ENCODE results near the gene PPP3CA. TPM values are rescaled to one million over a fixed set of nuclear protein-coding genes. Genes with fewer than 3 reads are reported as not detected.

PPP3CA gene
- polyA plus RNA-seq, 6 donors from 2014 or later, result 12.9 to 77.5 (median 19.5) TPM

DNA sequence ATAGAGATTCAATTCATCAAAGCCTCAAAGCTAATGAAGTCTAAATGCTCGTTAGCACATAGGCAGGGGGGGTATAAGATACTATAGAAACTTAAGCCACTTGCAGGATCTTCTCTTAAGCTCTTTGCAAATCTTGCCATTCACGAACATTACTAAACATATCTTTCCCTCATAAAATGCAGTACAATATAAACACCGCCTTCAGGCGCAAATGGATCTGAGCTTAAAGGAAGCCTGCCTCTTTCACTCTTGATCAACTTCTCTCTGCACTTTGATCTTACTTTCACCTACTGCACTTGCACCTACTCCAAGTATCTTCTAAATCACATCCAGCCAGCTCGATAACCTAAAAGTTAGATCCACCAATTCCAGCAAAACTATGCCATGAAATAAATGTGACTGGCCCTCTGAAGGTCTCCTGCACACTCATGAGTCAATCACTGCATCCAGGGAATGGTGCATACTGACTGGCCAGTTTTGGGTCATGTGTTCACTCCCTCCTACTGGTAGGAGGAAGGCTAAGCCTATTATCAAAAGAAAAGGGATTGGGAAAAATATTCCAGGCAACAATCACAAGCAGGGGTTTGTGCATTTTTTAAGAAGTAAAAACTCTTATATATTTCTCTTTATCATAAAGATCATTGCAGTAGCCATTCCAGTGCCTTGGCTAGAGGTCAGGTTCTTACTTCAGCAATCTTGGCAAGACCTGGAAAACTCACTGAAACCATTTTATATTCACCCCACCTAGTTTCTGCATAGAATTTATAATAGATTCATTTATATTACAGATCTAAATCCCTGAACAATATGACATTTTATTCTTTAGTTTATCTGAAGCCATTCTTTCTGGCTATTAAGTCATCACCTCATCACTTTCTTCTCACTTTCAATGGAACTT lies 222.0 kb downstream of the PPP3CA start:
- peaks cover 0 to 17% of the 10 kb centered on the region in 2 donors for H3K36me3 Mint-ChIP-seq
- H3K4me3 Mint-ChIP-seq, result peak overlapping the region in 6 of 8 donors; percentile 3 to 55 (median 32)
- ATAC-seq (ENCODE audit: low read depth in 2 of 2) (no peak), DNase-seq (no peak)
- H3K27me3 Mint-ChIP-seq, result no peaks in the 10 kb centered on the region
- peak overlapping the region in 5 of 6 donors; percentile 17 to 94 (median 62) for H3K27ac Mint-ChIP-seq
- peaks cover 1 to 10% (median 6%) of the 10 kb centered on the region in 7 donors for H3K9me3 Mint-ChIP-seq
- peaks cover 54 to 75% (median 67%) of the 10 kb centered on the region in 3 donors for H3K4me1 Mint-ChIP-seq

DNA sequence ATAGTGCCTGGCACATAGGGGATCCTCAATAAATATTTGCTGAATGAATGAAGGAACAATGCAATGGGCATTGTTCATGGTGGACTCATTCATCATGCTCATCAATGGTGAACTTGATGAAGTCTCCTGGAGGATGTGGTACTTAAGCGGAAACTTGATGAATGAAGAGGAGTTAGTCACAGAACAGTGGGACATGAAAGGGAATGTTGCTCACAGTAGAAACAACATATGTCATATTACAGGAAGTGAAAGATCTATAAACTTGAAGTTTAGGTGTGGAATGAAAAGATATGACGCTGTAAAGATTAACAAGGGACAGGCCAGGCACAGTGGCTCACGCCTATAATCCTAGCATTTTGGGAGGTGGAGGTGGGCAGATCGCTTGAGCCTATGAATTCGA lies 224.1 kb downstream of the PPP3CA start:
- Mint-ChIP-seq H3K36me3 (peaks cover 0 to 8% of the 10 kb centered on the region in 2 donors), H3K4me1 (peaks cover 53 to 62% (median 54%) of the 10 kb centered on the region in 3 donors), H3K9me3 (peaks cover 0 to 4% (median 0%) of the 10 kb centered on the region in 7 donors), H3K27me3 (no peaks in the 10 kb centered on the region), H3K4me3 (peak overlapping the region in 1 of 8 donors; percentile 24), H3K27ac (peak overlapping the region in 3 of 6 donors; percentile 15 to 71 (median 70))
- DNase-seq, result no peak
- no peak for ATAC-seq (ENCODE audit: low read depth in 2 of 2)

GRCh38 chr4:101122019-101122418 lies 225.3 kb downstream of the PPP3CA start:
- Mint-ChIP-seq H3K36me3 (peaks cover 0 to 8% of the 10 kb centered on the region in 2 donors), H3K27ac (peak overlapping the region in 4 of 6 donors; percentile 4 to 42 (median 20)), H3K4me3 (no peak overlapping the region), H3K9me3 (peaks cover 0 to 2% (median 0%) of the 10 kb centered on the region in 7 donors), H3K27me3 (no peaks in the 10 kb centered on the region), H3K4me1 (peaks cover 43 to 56% (median 48%) of the 10 kb centered on the region in 3 donors)
- ATAC-seq (ENCODE audit: low read depth in 2 of 2) (no peak), DNase-seq (no peak)

DNA sequence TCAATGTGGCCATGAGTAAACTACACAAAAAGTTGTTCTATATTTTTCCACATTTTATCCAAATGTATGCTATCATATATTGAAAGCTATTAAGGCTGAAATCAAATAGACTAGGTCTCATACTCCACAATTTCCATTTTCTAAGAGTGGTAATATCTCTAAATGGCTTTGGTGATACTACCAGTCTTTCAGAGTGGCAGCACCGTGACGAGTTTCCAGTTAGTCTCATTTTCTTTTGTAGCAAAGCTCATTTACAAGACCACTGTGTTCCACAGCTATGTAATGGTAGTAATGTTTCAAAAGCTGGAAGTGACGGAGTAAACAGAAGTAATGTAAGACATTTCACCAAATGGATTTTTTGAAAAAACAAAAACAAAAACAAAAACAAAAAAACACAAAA lies 228.2 kb downstream of the PPP3CA start:
- Mint-ChIP-seq H3K36me3 (peaks cover 6 to 8% of the 10 kb centered on the region in 2 donors), H3K4me1 (peaks cover 20 to 34% (median 30%) of the 10 kb centered on the region in 3 donors), H3K27ac (no peak overlapping the region), H3K4me3 (no peak overlapping the region), H3K9me3 (no peaks in the 10 kb centered on the region), H3K27me3 (no peaks in the 10 kb centered on the region)
- ATAC-seq (ENCODE audit: low read depth in 2 of 2) (no peak), DNase-seq (no peak)

- Mint-ChIP-seq H3K4me3 (no peak overlapping the region), H3K27me3 (no peaks in the 10 kb centered on the region), H3K9me3 (no peaks in the 10 kb centered on the region), H3K4me1 (peaks cover 19 to 33% (median 30%) of the 10 kb centered on the region in 3 donors), H3K36me3 (peaks cover 6 to 8% of the 10 kb centered on the region in 2 donors), H3K27ac (no peak overlapping the region)
- ATAC-seq (ENCODE audit: low read depth in 2 of 2) (no peak), DNase-seq (no peak)
Measured at GRCh38 chr4:101118617-101119016, 228.7 kb downstream of the PPP3CA start.

- Mint-ChIP-seq H3K36me3 (peaks cover 0 to 6% of the 10 kb centered on the region in 2 donors), H3K4me3 (no peak overlapping the region), H3K4me1 (peaks cover 9 to 35% (median 30%) of the 10 kb centered on the region in 3 donors), H3K27ac (peak overlapping the region in 1 of 6 donors; percentile 15), H3K27me3 (no peaks in the 10 kb centered on the region), H3K9me3 (no peaks in the 10 kb centered on the region)
- DNase-seq (no peak), ATAC-seq (ENCODE audit: low read depth in 2 of 2) (no peak)
Measured at GRCh38 chr4:101115887-101116286, 231.4 kb downstream of the PPP3CA start.

- H3K4me1 Mint-ChIP-seq, result peaks cover 9 to 35% (median 30%) of the 10 kb centered on the region in 3 donors
- ATAC-seq (ENCODE audit: low read depth in 2 of 2) (no peak), DNase-seq (no peak)
- H3K27me3 Mint-ChIP-seq, result no peaks in the 10 kb centered on the region
- no peak overlapping the region for H3K4me3 Mint-ChIP-seq
- H3K9me3 Mint-ChIP-seq, result no peaks in the 10 kb centered on the region
- H3K36me3 Mint-ChIP-seq, result peaks cover 0 to 6% of the 10 kb centered on the region in 2 donors
- H3K27ac Mint-ChIP-seq, result peak overlapping the region in 3 of 6 donors; percentile 25 to 63 (median 57)
Measured at GRCh38 chr4:101114936-101115372, 232.4 kb downstream of the PPP3CA start.

DNA sequence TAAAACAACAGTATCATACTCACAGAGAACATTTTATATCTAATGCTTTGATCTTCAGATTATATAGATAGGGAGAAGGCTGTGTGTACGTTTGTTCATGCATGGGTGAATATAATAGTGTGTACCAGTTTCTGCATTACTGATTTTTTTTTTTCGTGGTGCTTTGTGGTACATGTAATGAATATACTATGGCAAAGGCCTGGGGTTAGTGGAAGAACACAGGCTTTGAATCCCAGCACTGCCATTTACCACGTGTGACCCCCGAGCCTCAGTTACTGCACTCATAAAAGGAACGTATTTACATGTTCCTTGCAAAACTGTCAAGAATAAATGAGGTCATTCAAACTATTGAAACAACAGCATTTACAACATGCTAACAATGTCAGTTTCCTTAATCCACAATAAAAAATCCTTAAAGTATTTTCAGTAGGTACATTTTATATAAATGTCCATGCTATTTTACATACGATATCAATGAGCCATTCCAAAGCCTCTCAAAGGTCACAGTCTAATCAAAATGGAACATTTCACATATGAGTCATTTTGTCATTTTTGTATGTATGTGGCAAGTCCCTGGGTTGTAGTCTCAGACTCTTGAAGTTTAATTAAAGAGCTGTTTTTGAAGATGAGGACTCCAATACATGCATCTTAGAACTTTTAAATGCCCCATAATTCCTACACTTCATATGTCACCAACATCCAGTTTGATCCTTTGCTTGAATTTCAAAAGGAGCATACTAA lies 242.8 kb downstream of the PPP3CA start:
- Mint-ChIP-seq H3K27me3 (no peaks in the 10 kb centered on the region), H3K36me3 (peaks cover 8 to 20% of the 10 kb centered on the region in 2 donors), H3K27ac (peak overlapping the region; percentile 48 to 92 (median 82)), H3K9me3 (no peaks in the 10 kb centered on the region), H3K4me3 (peak overlapping the region in 7 of 8 donors; percentile 7 to 86 (median 65)), H3K4me1 (peaks cover 48 to 51% (median 50%) of the 10 kb centered on the region in 3 donors)
- ATAC-seq (ENCODE audit: low read depth in 2 of 2), result peak; percentile 22 to 36
- DNase-seq, result no peak

DNA sequence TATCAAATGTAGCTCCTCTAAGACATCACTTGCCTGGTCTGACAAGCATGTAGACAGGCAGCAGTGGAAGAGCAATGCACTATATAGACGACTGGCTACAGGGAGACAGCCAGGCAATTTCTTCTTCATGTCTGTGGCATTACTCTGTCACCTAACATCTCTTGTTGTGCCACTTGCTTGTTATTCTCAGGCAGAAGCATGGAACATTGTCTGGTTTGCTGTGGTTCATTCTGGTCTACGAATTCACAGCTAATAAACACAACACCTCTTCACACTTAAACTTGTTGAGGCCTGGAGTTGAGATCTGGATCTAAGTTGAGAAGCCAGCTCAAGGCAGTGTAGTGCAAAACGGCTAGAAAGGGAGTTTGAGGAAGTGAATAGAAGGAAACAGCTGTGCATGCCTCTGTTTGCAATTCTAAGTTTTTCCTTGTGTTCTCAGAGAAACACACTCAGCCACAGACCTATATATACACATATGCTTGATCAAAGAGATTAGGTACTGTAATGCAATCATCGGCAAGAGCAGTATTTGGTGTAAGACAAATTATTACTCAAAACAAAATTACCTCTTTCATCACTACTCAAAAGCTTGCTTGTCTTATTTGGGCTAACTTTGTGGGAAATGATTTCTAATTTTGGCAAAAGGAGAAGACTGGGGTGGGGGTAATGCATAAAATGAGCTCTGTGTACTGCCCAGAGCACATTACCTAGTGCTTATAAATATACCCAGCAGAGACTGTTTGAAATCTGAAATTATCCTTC lies 243.8 kb downstream of the PPP3CA start:
- H3K4me3 Mint-ChIP-seq, result peak overlapping the region in 7 of 8 donors; percentile 42 to 86 (median 65)
- peaks cover 8 to 20% of the 10 kb centered on the region in 2 donors for H3K36me3 Mint-ChIP-seq
- DNase-seq (peak; percentile 35), ATAC-seq (ENCODE audit: low read depth in 2 of 2) (peak; percentile 88 to 89)
- peak overlapping the region; percentile 48 to 87 (median 82) for H3K27ac Mint-ChIP-seq
- no peaks in the 10 kb centered on the region for H3K27me3 Mint-ChIP-seq
- peaks cover 48 to 51% (median 50%) of the 10 kb centered on the region in 3 donors for H3K4me1 Mint-ChIP-seq
- H3K9me3 Mint-ChIP-seq, result no peaks in the 10 kb centered on the region

- Mint-ChIP-seq H3K4me1 (peaks cover 47 to 50% (median 50%) of the 10 kb centered on the region in 3 donors), H3K9me3 (no peaks in the 10 kb centered on the region), H3K4me3 (peak overlapping the region in 4 of 8 donors; percentile 21 to 86 (median 44)), H3K27me3 (no peaks in the 10 kb centered on the region), H3K27ac (peak overlapping the region in 4 of 6 donors; percentile 48 to 78 (median 74)), H3K36me3 (peaks cover 6 to 15% of the 10 kb centered on the region in 2 donors)
- ATAC-seq (ENCODE audit: low read depth in 2 of 2) (no peak), DNase-seq (no peak)
Measured at GRCh38 chr4:101102114-101102742, 245.1 kb downstream of the PPP3CA start.

DNA sequence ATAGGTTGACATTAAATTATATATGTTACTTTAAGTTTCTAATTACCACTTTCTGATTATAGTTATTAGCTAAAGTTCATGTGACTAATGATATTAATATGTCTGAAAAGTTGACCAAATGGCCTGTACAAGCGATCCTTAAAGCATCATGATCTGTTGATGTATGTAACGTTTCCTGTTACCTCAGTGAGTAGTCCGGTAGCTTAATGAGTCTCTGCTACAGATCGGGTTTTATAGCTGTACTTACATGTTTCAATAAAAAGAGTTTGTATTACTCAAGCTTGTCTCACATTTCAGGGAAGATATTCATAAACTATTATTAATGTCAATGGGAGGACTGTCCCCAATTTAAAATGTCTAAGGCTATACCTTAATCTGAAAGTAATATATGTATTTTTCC lies 246.3 kb downstream of the PPP3CA start:
- H3K4me1 Mint-ChIP-seq, result peaks cover 41 to 47% (median 41%) of the 10 kb centered on the region in 3 donors
- H3K27me3 Mint-ChIP-seq, result no peaks in the 10 kb centered on the region
- no peaks in the 10 kb centered on the region for H3K9me3 Mint-ChIP-seq
- no peak overlapping the region for H3K4me3 Mint-ChIP-seq
- peak overlapping the region in 1 of 6 donors; percentile 22 for H3K27ac Mint-ChIP-seq
- peaks cover 0 to 14% of the 10 kb centered on the region in 2 donors for H3K36me3 Mint-ChIP-seq
- no peak for ATAC-seq (ENCODE audit: low read depth in 2 of 2)
- no peak for DNase-seq

GRCh38 chr4:101098666-101099400 lies 248.5 kb downstream of the PPP3CA start:
- peaks cover 0 to 2% (median 0%) of the 10 kb centered on the region in 7 donors for H3K9me3 Mint-ChIP-seq
- H3K36me3 Mint-ChIP-seq, result peaks cover 5 to 19% of the 10 kb centered on the region in 2 donors
- ATAC-seq (ENCODE audit: low read depth in 2 of 2) (no peak), DNase-seq (no peak)
- H3K4me1 Mint-ChIP-seq, result peaks cover 21 to 36% (median 25%) of the 10 kb centered on the region in 3 donors
- peak overlapping the region in 1 of 8 donors; percentile 29 for H3K4me3 Mint-ChIP-seq
- no peak overlapping the region for H3K27ac Mint-ChIP-seq
- no peaks in the 10 kb centered on the region for H3K27me3 Mint-ChIP-seq

Data from naive B cell (primary cell).